Mesothelial cell of epicardium (in vitro differentiated cells): Measurements from ENCODE around the gene PAQR5. TPM values are rescaled to one million over a fixed set of nuclear protein-coding genes. Genes with fewer than 3 reads are reported as not detected.

Source experiments
- DNase-seq, 2 experiments: peaks; one replicate each; pipeline ENCODE4 v3.0.0; 2021; ENCODE audit warnings: low spot score in 2 of 2; ENCODE audit not compliant: unreplicated experiment in 2 of 2
- H3K27ac Mint-ChIP-seq: 2 replicates; pipeline ENCODE4 v1.8.0; 2021; ENCODE audit warnings: mixed read lengths
- H3K27me3 Mint-ChIP-seq: 2 replicates; pipeline ENCODE4 v1.8.0; 2021; ENCODE audit warnings: low read depth, mixed read lengths
- H3K36me3 Mint-ChIP-seq: 2 replicates; pipeline ENCODE4 v1.8.0; 2021; ENCODE audit warnings: mixed read lengths
- H3K4me1 Mint-ChIP-seq: 2 replicates; pipeline ENCODE4 v1.8.0; 2021; ENCODE audit warnings: mixed read lengths
- H3K4me3 Mint-ChIP-seq: 2 replicates; pipeline ENCODE4 v1.8.0; 2021; ENCODE audit warnings: mild to moderate bottlenecking, moderate library complexity, mixed read lengths
- H3K9me3 Mint-ChIP-seq: 2 replicates; pipeline ENCODE4 v1.8.0; 2021; ENCODE audit warnings: mixed read lengths
- CTCF ChIP-seq: fragments of 200-600 bp; sonication (generic); IDR thresholded peaks from one replicate; pipeline ENCODE4 v1.5.0; 2021; ENCODE audit warnings: antibody characterized with exemption; ENCODE audit not compliant: unreplicated experiment
- total RNA-seq: library from RNA; stranded (reverse); gene quantifications from 3 replicates; pipeline ENCODE4 v1.2.1, GENCODE V29; 2021

Gene PAQR5
- total RNA-seq, 1 donor from 2014 or later = 1.2 TPM

- no peak overlapping the region for H3K27ac Mint-ChIP-seq
- H3K4me3 Mint-ChIP-seq = no peak overlapping the region
- no peak for DNase-seq
- H3K9me3 Mint-ChIP-seq = no peaks in the 10 kb centered on the region
- H3K27me3 Mint-ChIP-seq = peaks cover 3% of the 10 kb centered on the region
- no peaks in the 10 kb centered on the region for H3K36me3 Mint-ChIP-seq
- TF ChIP-seq CTCF = no peak
- peaks cover 3% of the 10 kb centered on the region for H3K4me1 Mint-ChIP-seq
These were observed 9.2 kb downstream of the PAQR5 start for GRCh38 chr15:69307939-69308338.

GRCh38 chr15:69308949-69309348 is 10.2 kb downstream of the PAQR5 start:
- DNase-seq = no peak
- H3K9me3 Mint-ChIP-seq = no peaks in the 10 kb centered on the region
- H3K36me3 Mint-ChIP-seq = no peaks in the 10 kb centered on the region
- H3K27me3 Mint-ChIP-seq = no peaks in the 10 kb centered on the region
- H3K4me1 Mint-ChIP-seq = peaks cover 3% of the 10 kb centered on the region
- no peak overlapping the region for H3K27ac Mint-ChIP-seq
- TF ChIP-seq CTCF = no peak
- no peak overlapping the region for H3K4me3 Mint-ChIP-seq

GRCh38 chr15:69311319-69311721 is 12.6 kb downstream of the PAQR5 start:
- Mint-ChIP-seq H3K4me1 (no peaks in the 10 kb centered on the region), H3K4me3 (no peak overlapping the region), H3K36me3 (no peaks in the 10 kb centered on the region), H3K9me3 (no peaks in the 10 kb centered on the region), H3K27ac (no peak overlapping the region), H3K27me3 (peaks cover 2% of the 10 kb centered on the region)
- no peak for DNase-seq
- no peak for TF ChIP-seq CTCF

- Mint-ChIP-seq H3K36me3 (no peaks in the 10 kb centered on the region), H3K4me3 (no peak overlapping the region), H3K27ac (no peak overlapping the region), H3K27me3 (peaks cover 2% of the 10 kb centered on the region), H3K9me3 (no peaks in the 10 kb centered on the region), H3K4me1 (no peaks in the 10 kb centered on the region)
- DNase-seq = no peak
- TF ChIP-seq CTCF = no peak
These were observed 14.8 kb downstream of the PAQR5 start for GRCh38 chr15:69313432-69314000.

- no peak for DNase-seq
- no peak overlapping the region for H3K27ac Mint-ChIP-seq
- H3K4me3 Mint-ChIP-seq = no peak overlapping the region
- H3K4me1 Mint-ChIP-seq = no peaks in the 10 kb centered on the region
- H3K36me3 Mint-ChIP-seq = no peaks in the 10 kb centered on the region
- no peaks in the 10 kb centered on the region for H3K9me3 Mint-ChIP-seq
- peaks cover 2% of the 10 kb centered on the region for H3K27me3 Mint-ChIP-seq
- TF ChIP-seq CTCF = no peak
These were observed 15.4 kb downstream of the PAQR5 start for GRCh38 chr15:69314131-69314530.

- no peak for DNase-seq
- peaks cover 3% of the 10 kb centered on the region for H3K4me1 Mint-ChIP-seq
- no peak overlapping the region for H3K27ac Mint-ChIP-seq
- H3K9me3 Mint-ChIP-seq = no peaks in the 10 kb centered on the region
- H3K4me3 Mint-ChIP-seq = no peak overlapping the region
- no peak for TF ChIP-seq CTCF
- H3K27me3 Mint-ChIP-seq = peaks cover 2% of the 10 kb centered on the region
- no peaks in the 10 kb centered on the region for H3K36me3 Mint-ChIP-seq
These were observed 16.0 kb downstream of the PAQR5 start for GRCh38 chr15:69314736-69315135.
